ENCODE measurements around the gene MYH13. TPM values are rescaled to one million over a fixed set of nuclear protein-coding genes. Genes with fewer than 3 reads are reported as not detected.

The MYH13 gene
- total RNA-seq, 1 donor from 2014 or later, result not detected

DNA sequence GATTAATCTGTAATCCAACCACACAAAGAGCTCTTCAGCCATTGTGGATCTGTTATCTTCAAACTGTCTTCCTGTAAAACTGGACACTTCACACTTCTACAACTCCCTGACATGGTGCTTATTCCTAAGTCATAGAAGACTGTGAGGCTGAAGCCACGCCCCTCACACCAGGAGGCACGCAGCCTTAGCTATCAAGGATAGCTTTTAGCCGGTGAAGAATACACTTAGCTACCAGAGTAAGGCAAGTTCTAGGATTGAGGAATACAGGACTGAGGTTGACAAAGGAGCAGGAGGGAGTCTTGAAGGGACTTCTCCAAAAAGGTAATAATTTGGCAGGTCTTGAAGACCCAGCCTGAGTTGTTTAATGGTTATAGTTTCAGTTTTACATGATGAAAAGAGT lies 94.6 kb downstream of the MYH13 start:
- TF ChIP-seq CTCF (conservative IDR thresholded peaks at IDR 0.05; ENCODE audit: low read depth, low read length), result no peak
- no peak for DNase-seq (ENCODE audit: low read depth)
- H3K4me3 ChIP-seq (ENCODE audit: low read depth, low read length), result no peak overlapping the region

GRCh38 chr17:10276436-10276835 lies 96.4 kb downstream of the MYH13 start:
- H3K4me3 ChIP-seq (ENCODE audit: low read depth, low read length), result no peak overlapping the region
- no peak for DNase-seq (ENCODE audit: low read depth)
- TF ChIP-seq CTCF (conservative IDR thresholded peaks at IDR 0.05; ENCODE audit: low read depth, low read length), result no peak

DNA sequence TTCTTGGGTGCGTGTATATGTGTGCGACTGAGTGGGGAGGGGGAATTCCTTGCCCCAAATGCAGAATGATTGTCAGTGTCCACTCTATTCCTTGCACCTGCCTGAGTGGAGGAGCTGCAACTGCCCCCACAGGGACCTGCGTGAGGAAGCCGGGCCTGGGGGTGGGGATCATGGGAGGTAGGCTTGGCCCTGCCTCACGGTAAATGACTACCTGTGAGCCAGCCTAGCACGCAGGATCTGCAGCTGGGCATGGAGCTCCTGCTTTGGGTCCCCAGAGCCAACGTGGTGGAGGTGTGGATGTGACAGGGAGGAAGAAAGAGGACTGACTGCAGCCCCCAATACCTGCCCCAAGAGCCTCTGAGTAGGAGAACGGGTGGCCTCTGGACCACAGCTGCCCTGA lies 97.4 kb downstream of the MYH13 start:
- TF ChIP-seq CTCF (conservative IDR thresholded peaks at IDR 0.05; ENCODE audit: low read depth, low read length), result no peak
- no peak overlapping the region for H3K4me3 ChIP-seq (ENCODE audit: low read depth, low read length)
- DNase-seq (ENCODE audit: low read depth), result no peak

DNA sequence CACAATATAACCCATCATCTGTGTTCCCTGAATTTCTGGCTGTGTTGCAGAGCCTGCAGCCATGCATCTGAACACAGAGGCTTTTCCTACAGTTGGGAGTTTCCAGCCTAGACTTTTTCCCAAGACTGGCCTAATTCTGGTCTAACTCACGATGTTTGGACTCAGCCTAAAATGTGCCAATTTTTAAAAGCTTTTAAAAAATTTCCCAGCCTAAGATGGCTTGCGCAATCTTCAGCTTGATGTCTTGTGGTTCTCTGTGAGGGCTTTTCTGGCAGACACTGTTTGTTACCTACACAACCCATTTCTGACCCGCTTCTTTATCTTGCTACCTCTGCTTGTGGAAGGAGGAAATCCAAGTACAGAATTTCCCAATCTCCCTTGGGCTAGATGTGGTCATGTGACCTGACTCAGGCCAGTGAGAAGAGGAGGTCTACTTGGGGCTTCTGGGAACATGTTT lies 101.7 kb downstream of the MYH13 start:
- no peak for DNase-seq (ENCODE audit: low read depth)
- H3K4me3 ChIP-seq (ENCODE audit: low read depth, low read length), result no peak overlapping the region
- TF ChIP-seq CTCF (conservative IDR thresholded peaks at IDR 0.05; ENCODE audit: low read depth, low read length), result no peak

- no peak for DNase-seq (ENCODE audit: low read depth)
- no peak for TF ChIP-seq CTCF (conservative IDR thresholded peaks at IDR 0.05; ENCODE audit: low read depth, low read length)
- no peak overlapping the region for H3K4me3 ChIP-seq (ENCODE audit: low read depth, low read length)
These were observed 102.5 kb downstream of the MYH13 start for GRCh38 chr17:10270258-10270657.

- TF ChIP-seq CTCF (conservative IDR thresholded peaks at IDR 0.05; ENCODE audit: low read depth, low read length), result no peak
These were observed 104.8 kb downstream of the MYH13 start for GRCh38 chr17:10268005-10268404.

DNA sequence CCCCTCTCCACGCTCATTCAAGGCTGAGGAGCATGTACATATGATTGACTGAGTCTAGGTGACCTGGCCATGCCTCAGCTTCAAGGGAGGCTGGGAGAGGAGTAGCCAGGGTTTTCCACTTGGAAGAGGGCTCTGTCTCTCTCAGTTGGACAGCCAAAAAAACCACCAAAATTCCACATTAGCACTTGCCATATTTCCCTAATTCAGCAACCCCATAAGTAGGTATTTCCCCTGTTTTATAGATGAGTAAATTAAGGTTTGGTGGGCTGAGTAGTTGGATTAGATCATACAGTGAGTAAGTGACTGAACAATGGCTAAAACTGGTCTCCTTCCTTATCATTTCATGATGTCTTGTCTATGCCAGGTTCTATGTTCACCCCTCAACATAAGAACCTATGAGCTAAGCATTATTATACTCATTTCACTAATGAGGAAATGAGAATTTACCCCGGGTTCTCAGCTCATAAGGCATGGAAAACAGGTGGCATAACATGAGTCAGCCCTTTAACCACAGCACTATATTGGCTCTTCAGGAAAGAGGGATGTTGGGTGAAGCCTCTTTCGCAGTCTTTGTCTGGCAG lies 106.4 kb downstream of the MYH13 start:
- no peak overlapping the region for H3K4me3 ChIP-seq (ENCODE audit: low read depth, low read length)
- no peak for TF ChIP-seq CTCF (conservative IDR thresholded peaks at IDR 0.05; ENCODE audit: low read depth, low read length)
- DNase-seq (ENCODE audit: low read depth), result no peak

More at GRCh38 chr17:10268005-10268404, 104.8 kb downstream of the MYH13 start:
- no peak overlapping the region for H3K4me3 ChIP-seq (ENCODE audit: low read depth, low read length)
- DNase-seq (ENCODE audit: low read depth), result no peak

Data from epithelial cell of proximal tubule (primary cell).